ENCODE data around the gene MYO1B.
"Not testable (repeated sequence)": the region's sequence is repeated elsewhere in the genome, so short reads cannot be mapped to it uniquely, and the experiment has no call there.

The MYO1B gene

GRCh38 chr2:191456506-191456905, 211.3 kb downstream of the MYO1B start:
- not testable (repeated sequence) for H2BK12ac ChIP-seq (ENCODE audit: low read length in 2 of 2); H3K4me3 ChIP-seq (ENCODE audit: insufficient read depth in 1 of 2, low read depth in 1 of 2, low read length in 2 of 2); H2BK120ac ChIP-seq (ENCODE audit: low read depth, low read length); H3K9ac ChIP-seq (ENCODE audit: low read length); H3K36me3 ChIP-seq (ENCODE audit: control insufficient read depth in 1 of 2, insufficient read depth in 2 of 2, low read depth in 1 of 2, low read length in 2 of 2); H3K4ac ChIP-seq (ENCODE audit: low read depth in 1 of 2, low read length in 2 of 2); H4K8ac ChIP-seq (ENCODE audit: low read length); H3K23ac ChIP-seq (ENCODE audit: low read length in 2 of 2); H2AK5ac ChIP-seq (ENCODE audit: low read length, severe bottlenecking); H2BK5ac ChIP-seq (ENCODE audit: low read depth, low read length, poor library complexity, severe bottlenecking); DNase-seq; H4K91ac ChIP-seq (ENCODE audit: low read length); H3K4me2 ChIP-seq (ENCODE audit: low read length, poor library complexity, severe bottlenecking); H3K79me1 ChIP-seq (replicated peaks; ENCODE audit: low read length, poor library complexity, severe bottlenecking); H3K27ac ChIP-seq (ENCODE audit: low read length, poor library complexity, severe bottlenecking); H3K18ac ChIP-seq (ENCODE audit: low read depth in 1 of 2, low read length in 2 of 2); H3K4me1 ChIP-seq (ENCODE audit: control insufficient read depth, insufficient read depth, low read depth, low read length); H2BK15ac ChIP-seq (ENCODE audit: low read depth, poor library complexity, severe bottlenecking); H3K27me3 ChIP-seq (ENCODE audit: control insufficient read depth in 1 of 2, insufficient read depth in 1 of 2, low read length in 2 of 2); H3K14ac ChIP-seq (ENCODE audit: low read length in 2 of 2); H2AFZ ChIP-seq (ENCODE audit: low read depth, low read length)
- no CpG with 5 or more reads among the region's 12 CpGs for WGBS
- H3K9me3 ChIP-seq (ENCODE audit: control insufficient read depth, low read length): peaks cover 13% of the 10 kb centered on the region

DNA sequence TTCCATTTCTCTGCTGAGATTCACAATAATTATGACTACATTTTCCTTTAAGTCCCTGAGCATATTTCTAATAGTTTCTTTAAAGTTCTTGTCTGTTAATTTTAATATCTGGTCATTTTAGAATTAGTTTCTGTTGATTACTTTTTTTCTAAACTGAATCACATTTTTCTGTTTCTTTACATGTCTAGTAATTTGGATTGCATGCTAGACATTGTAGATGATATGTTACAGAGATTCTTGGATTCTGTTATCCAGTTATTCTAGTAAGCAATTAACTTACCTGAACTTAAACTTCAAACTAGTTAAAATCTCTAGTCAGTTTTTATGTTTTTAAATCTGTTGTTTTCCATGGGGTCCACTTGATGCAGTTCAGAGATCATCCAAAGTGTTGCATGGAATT, 214.0 kb downstream of the MYO1B start:
- H3K4me3 ChIP-seq (ENCODE audit: insufficient read depth in 1 of 2, low read depth in 1 of 2, low read length in 2 of 2): no peak overlapping the region
- peaks cover 1% of the 10 kb centered on the region for H3K4me1 ChIP-seq (ENCODE audit: control insufficient read depth, insufficient read depth, low read depth, low read length)
- no peak overlapping the region for H4K91ac ChIP-seq (ENCODE audit: low read length)
- H3K18ac ChIP-seq (ENCODE audit: low read depth in 1 of 2, low read length in 2 of 2): no peak overlapping the region
- H2BK120ac ChIP-seq (ENCODE audit: low read depth, low read length): no peak overlapping the region
- H2BK12ac ChIP-seq (ENCODE audit: low read length in 2 of 2): no peak overlapping the region
- H3K27ac ChIP-seq (ENCODE audit: low read length, poor library complexity, severe bottlenecking): no peak overlapping the region
- no peak overlapping the region for H2BK5ac ChIP-seq (ENCODE audit: low read depth, low read length, poor library complexity, severe bottlenecking)
- no peak overlapping the region for H3K4ac ChIP-seq (ENCODE audit: low read depth in 1 of 2, low read length in 2 of 2)
- H3K36me3 ChIP-seq (ENCODE audit: control insufficient read depth in 1 of 2, insufficient read depth in 2 of 2, low read depth in 1 of 2, low read length in 2 of 2): no peaks in the 10 kb centered on the region
- H2BK15ac ChIP-seq (ENCODE audit: low read depth, poor library complexity, severe bottlenecking): no peak overlapping the region
- no peak overlapping the region for H2AK5ac ChIP-seq (ENCODE audit: low read length, severe bottlenecking)
- no peak overlapping the region for H3K14ac ChIP-seq (ENCODE audit: low read length in 2 of 2)
- no peak overlapping the region for H3K23ac ChIP-seq (ENCODE audit: low read length in 2 of 2)
- H3K9ac ChIP-seq (ENCODE audit: low read length): no peak overlapping the region
- H2AFZ ChIP-seq (ENCODE audit: low read depth, low read length): no peak overlapping the region
- no peak overlapping the region for H4K8ac ChIP-seq (ENCODE audit: low read length)
- no peaks in the 10 kb centered on the region for H3K79me1 ChIP-seq (replicated peaks; ENCODE audit: low read length, poor library complexity, severe bottlenecking)
- H3K27me3 ChIP-seq (ENCODE audit: control insufficient read depth in 1 of 2, insufficient read depth in 1 of 2, low read length in 2 of 2): no peaks in the 10 kb centered on the region
- no peak overlapping the region for H3K4me2 ChIP-seq (ENCODE audit: low read length, poor library complexity, severe bottlenecking)
- peaks cover 13% of the 10 kb centered on the region for H3K9me3 ChIP-seq (ENCODE audit: control insufficient read depth, low read length)
- no peak for DNase-seq

GRCh38 chr2:191462370-191462769, 217.2 kb downstream of the MYO1B start:
- 87% methylated on average over 3 of the region's 3 CpGs for WGBS
- no peak overlapping the region for H4K8ac ChIP-seq (ENCODE audit: low read length)

GRCh38 chr2:191463790-191464189, 218.6 kb downstream of the MYO1B start:
- Histone ChIP-seq H3K27me3 (ENCODE audit: control insufficient read depth in 1 of 2, insufficient read depth in 1 of 2, low read length in 2 of 2) (peaks cover 0 to 4% of the 10 kb centered on the region in 2 experiments), H3K23ac (ENCODE audit: low read length in 2 of 2) (no peak overlapping the region), H2BK120ac (ENCODE audit: low read depth, low read length) (peak overlapping the region; percentile 34), H3K9me3 (ENCODE audit: control insufficient read depth, low read length) (peaks cover 13% of the 10 kb centered on the region), H3K27ac (ENCODE audit: low read length, poor library complexity, severe bottlenecking) (no peak overlapping the region), H4K91ac (ENCODE audit: low read length) (peak overlapping the region; percentile 27), H3K18ac (ENCODE audit: low read depth in 1 of 2, low read length in 2 of 2) (no peak overlapping the region), H3K4me1 (ENCODE audit: control insufficient read depth, insufficient read depth, low read depth, low read length) (peaks cover 1% of the 10 kb centered on the region), H2BK5ac (ENCODE audit: low read depth, low read length, poor library complexity, severe bottlenecking) (no peak overlapping the region), H3K14ac (ENCODE audit: low read length in 2 of 2) (no peak overlapping the region), H3K79me1 (replicated peaks; ENCODE audit: low read length, poor library complexity, severe bottlenecking) (no peaks in the 10 kb centered on the region), H3K36me3 (ENCODE audit: control insufficient read depth in 1 of 2, insufficient read depth in 2 of 2, low read depth in 1 of 2, low read length in 2 of 2) (no peaks in the 10 kb centered on the region), H3K9ac (ENCODE audit: low read length) (no peak overlapping the region), H2AFZ (ENCODE audit: low read depth, low read length) (no peak overlapping the region), H3K4ac (ENCODE audit: low read depth in 1 of 2, low read length in 2 of 2) (no peak overlapping the region), H3K4me3 (ENCODE audit: insufficient read depth in 1 of 2, low read depth in 1 of 2, low read length in 2 of 2) (no peak overlapping the region), H2BK12ac (ENCODE audit: low read length in 2 of 2) (no peak overlapping the region), H4K8ac (ENCODE audit: low read length) (no peak overlapping the region), H2BK15ac (ENCODE audit: low read depth, poor library complexity, severe bottlenecking) (no peak overlapping the region), H3K4me2 (ENCODE audit: low read length, poor library complexity, severe bottlenecking) (no peak overlapping the region), H2AK5ac (ENCODE audit: low read length, severe bottlenecking) (no peak overlapping the region)
- WGBS: 100% methylated on average over 1 of the region's 2 CpGs
- no peak for DNase-seq

More at GRCh38 chr2:191462370-191462769, 217.2 kb downstream of the MYO1B start:
- Histone ChIP-seq H3K4me1 (ENCODE audit: control insufficient read depth, insufficient read depth, low read depth, low read length) (peaks cover 1% of the 10 kb centered on the region), H3K18ac (ENCODE audit: low read depth in 1 of 2, low read length in 2 of 2) (no peak overlapping the region), H3K36me3 (ENCODE audit: control insufficient read depth in 1 of 2, insufficient read depth in 2 of 2, low read depth in 1 of 2, low read length in 2 of 2) (no peaks in the 10 kb centered on the region), H3K27ac (ENCODE audit: low read length, poor library complexity, severe bottlenecking) (no peak overlapping the region), H3K4me3 (ENCODE audit: insufficient read depth in 1 of 2, low read depth in 1 of 2, low read length in 2 of 2) (no peak overlapping the region), H2BK5ac (ENCODE audit: low read depth, low read length, poor library complexity, severe bottlenecking) (no peak overlapping the region), H3K79me1 (replicated peaks; ENCODE audit: low read length, poor library complexity, severe bottlenecking) (no peaks in the 10 kb centered on the region), H3K14ac (ENCODE audit: low read length in 2 of 2) (no peak overlapping the region), H2AK5ac (ENCODE audit: low read length, severe bottlenecking) (no peak overlapping the region), H3K27me3 (ENCODE audit: control insufficient read depth in 1 of 2, insufficient read depth in 1 of 2, low read length in 2 of 2) (peaks cover 0 to 4% of the 10 kb centered on the region in 2 experiments), H2BK120ac (ENCODE audit: low read depth, low read length) (no peak overlapping the region), H2BK15ac (ENCODE audit: low read depth, poor library complexity, severe bottlenecking) (no peak overlapping the region), H4K91ac (ENCODE audit: low read length) (no peak overlapping the region), H2BK12ac (ENCODE audit: low read length in 2 of 2) (no peak overlapping the region), H2AFZ (ENCODE audit: low read depth, low read length) (no peak overlapping the region), H3K9me3 (ENCODE audit: control insufficient read depth, low read length) (peaks cover 13% of the 10 kb centered on the region), H3K9ac (ENCODE audit: low read length) (no peak overlapping the region), H3K4me2 (ENCODE audit: low read length, poor library complexity, severe bottlenecking) (no peak overlapping the region), H3K23ac (ENCODE audit: low read length in 2 of 2) (no peak overlapping the region), H3K4ac (ENCODE audit: low read depth in 1 of 2, low read length in 2 of 2) (no peak overlapping the region)
- no peak for DNase-seq

Data from mesenchymal stem cell (in vitro differentiated cells and primary cell).